Measurements from ENCODE around the gene YWHAQ. TPM values are rescaled to one million over a fixed set of nuclear protein-coding genes. Genes with fewer than 3 reads are reported as not detected.

YWHAQ gene
- total RNA-seq: 100 to 1,000 TPM; 139 to 204 TPM

DNA sequence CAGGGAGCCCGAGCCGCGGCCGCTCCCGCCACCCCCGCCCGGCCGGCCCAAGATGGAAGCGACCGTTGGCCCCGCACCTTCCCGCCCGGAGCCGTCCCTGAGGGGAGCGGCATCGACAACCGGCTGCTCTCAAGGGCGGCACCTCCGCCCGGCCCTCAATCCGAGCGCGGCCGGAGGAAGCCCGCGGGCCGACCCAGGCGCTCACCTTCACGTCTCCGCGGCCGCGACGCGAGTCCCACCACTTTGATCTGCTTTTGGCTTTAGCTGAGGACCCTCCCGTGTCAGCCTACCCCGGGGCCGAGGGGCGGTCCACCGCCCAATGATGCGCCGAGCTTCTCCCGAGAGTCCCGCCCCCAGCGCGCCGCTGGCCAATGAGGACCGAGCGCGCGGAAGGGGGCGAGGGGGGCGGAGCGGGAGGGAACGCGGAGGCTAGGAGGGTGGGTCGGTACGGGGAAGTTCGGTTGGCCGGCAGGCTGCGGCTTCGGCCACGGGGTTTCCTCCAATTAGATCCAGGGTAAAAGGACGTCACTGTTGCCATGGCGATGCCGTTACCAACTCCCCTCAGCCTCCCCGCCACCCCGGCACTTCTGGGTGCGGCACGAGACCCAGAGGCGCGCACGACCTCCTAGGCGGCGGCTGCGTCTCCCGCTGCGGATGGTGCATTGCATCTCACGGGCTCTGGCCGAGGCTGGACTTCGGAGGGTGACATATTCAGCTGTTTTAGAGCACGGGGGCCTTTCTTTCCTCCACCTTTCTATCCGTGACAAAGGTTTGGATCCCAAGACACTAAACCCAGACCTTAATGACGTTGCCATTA, at the start of gene YWHAQ:
YWHAQ (minus strand) TSS at position 262 of the 817 bp plus-strand sequence. CDS start 545 bp downstream, outside the sequence.
- H3K36me3 ChIP-seq: no peaks in the 10 kb centered on the region
- TF ChIP-seq, protein P1, sequence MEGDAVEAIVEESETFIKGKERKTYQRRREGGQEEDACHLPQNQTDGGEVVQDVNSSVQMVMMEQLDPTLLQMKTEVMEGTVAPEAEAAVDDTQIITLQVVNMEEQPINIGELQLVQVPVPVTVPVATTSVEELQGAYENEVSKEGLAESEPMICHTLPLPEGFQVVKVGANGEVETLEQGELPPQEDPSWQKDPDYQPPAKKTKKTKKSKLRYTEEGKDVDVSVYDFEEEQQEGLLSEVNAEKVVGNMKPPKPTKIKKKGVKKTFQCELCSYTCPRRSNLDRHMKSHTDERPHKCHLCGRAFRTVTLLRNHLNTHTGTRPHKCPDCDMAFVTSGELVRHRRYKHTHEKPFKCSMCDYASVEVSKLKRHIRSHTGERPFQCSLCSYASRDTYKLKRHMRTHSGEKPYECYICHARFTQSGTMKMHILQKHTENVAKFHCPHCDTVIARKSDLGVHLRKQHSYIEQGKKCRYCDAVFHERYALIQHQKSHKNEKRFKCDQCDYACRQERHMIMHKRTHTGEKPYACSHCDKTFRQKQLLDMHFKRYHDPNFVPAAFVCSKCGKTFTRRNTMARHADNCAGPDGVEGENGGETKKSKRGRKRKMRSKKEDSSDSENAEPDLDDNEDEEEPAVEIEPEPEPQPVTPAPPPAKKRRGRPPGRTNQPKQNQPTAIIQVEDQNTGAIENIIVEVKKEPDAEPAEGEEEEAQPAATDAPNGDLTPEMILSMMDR (IDR thresholded peaks at IDR 0.05): no peak
- DNase-seq (ENCODE audit: low spot score): peak; percentile 100
- peak within 1 kb of the TSS; percentile 78 to 83 for H3K4me3 ChIP-seq
- peaks cover 0 to 58% of the 10 kb centered on the region in 2 donors for H3K4me1 ChIP-seq
- H3K27ac ChIP-seq: peak within 1 kb of the TSS; percentile 93 to 96
- no peaks in the 10 kb centered on the region for H3K9me3 ChIP-seq
- no peaks in the 10 kb centered on the region for H3K27me3 ChIP-seq

DNA sequence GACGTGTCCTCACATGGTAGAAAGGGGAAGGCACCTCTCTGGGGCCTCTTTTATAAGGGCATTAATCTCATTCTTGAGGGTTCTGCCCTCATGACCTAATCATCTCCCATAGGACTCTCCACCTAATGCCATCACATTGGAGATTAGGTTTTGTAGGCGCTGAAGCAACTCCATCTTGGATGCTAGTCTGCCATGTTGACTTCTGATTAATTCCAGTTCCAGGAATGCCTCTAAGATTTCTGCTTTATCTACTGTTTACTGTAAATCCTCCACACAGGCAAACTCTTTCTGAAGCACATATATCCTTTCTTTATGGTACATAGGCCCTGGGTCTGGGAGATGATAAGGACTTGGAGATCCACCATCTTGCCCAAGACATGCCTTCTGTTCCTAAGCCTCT, 49.3 kb upstream of the YWHAQ start:
- Histone ChIP-seq H3K4me1 (no peaks in the 10 kb centered on the region), H3K4me3 (no peak overlapping the region), H3K27me3 (no peaks in the 10 kb centered on the region), H3K36me3 (no peaks in the 10 kb centered on the region), H3K9me3 (no peaks in the 10 kb centered on the region), H3K27ac (no peak overlapping the region)
- no peak for DNase-seq (ENCODE audit: low spot score)
- TF ChIP-seq, protein P1 (IDR thresholded peaks at IDR 0.05): no peak

DNA sequence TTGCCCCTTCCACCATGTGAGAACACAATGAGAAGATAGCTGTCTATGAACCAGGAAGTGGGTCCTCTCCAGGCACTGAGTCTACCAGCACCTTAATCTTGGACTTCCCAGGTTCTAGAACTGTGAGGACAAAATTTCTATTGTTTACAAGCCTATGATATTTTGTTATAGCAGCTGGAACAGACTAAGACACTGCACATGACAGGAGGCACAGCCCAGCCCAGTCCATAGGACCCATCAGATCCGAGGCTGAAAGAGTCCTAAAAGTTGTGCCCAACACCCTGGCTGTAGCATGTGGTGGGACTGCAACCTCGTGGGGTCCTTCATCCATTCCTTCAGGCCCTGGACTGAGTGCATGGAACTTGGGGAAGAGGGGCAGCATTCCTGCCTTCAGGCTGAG, 48.4 kb upstream of the YWHAQ start:
- TF ChIP-seq, protein P1 (IDR thresholded peaks at IDR 0.05): no peak
- H3K9me3 ChIP-seq: no peaks in the 10 kb centered on the region
- no peak overlapping the region for H3K4me3 ChIP-seq
- H3K27ac ChIP-seq: no peak overlapping the region
- H3K36me3 ChIP-seq: no peaks in the 10 kb centered on the region
- no peaks in the 10 kb centered on the region for H3K27me3 ChIP-seq
- H3K4me1 ChIP-seq: no peaks in the 10 kb centered on the region
- no peak for DNase-seq (ENCODE audit: low spot score)

DNA sequence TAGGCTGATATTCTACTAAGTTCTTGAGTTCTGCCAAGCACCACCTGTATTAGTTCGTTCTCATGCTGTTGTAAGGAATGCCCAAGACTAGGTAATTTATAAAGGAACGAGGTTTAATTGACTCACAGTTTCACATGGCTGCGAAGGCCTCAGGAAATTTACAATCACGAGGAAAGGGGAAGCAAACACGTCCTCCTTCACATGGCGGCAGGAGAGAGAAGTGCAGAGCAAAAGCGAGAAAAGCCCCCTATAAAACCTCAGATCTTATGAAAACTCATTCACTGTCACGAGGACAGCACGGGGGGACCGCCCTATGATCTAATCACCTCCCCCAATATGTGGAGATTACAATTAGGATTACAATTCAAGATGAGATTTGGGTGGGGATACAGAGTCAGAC, 47.7 kb upstream of the YWHAQ start:
- DNase-seq (ENCODE audit: low spot score): no peak
- Histone ChIP-seq H3K36me3 (no peaks in the 10 kb centered on the region), H3K27ac (no peak overlapping the region), H3K9me3 (no peaks in the 10 kb centered on the region), H3K27me3 (no peaks in the 10 kb centered on the region), H3K4me3 (no peak overlapping the region), H3K4me1 (no peaks in the 10 kb centered on the region)
- TF ChIP-seq, protein P1 (IDR thresholded peaks at IDR 0.05): no peak

DNA sequence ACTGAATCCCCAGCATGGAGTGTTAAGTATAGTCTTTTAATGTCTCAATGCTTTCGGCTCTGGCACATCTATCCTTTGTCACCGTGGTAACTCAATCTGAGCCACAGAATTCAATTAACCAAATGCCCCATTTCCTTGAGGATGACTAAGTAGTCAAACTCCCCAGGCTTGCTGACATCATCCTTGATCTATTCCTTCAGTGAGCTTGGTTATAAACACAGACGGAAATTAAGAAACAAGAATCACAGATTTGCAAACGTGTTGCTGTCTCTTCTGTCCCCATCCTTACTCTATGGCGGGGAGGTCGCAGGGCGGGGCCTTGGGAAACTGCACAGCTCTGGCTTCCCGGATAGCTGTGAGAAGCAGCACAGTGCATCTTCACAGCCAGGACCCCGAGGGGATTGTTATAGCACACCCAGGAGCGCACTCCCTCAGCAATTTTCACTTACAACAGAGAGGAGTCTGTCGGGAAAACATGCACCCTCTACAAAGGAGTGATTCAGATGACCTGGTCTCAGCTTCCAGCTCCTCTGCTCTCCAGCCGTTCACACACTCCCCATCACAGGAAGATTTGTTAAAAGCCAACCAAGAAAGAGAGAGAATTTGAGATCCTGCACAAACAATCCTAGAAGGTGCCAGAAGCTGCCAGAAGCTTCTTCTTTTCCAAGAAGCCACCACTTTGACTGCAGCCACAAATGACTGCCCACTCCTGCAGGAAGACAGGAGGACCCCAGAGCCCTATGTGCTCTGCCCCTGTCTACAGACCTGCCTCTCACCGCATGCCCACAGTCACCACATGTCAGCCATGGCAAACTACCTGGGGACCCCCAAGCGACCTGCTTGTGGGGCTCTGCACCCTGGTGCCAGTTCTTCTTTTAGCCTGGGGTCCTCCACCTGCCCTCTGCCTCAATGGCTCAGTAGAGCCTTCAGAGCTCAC, 44.9 kb upstream of the YWHAQ start:
- no peaks in the 10 kb centered on the region for H3K27me3 ChIP-seq
- H3K27ac ChIP-seq: no peak overlapping the region
- no peaks in the 10 kb centered on the region for H3K4me1 ChIP-seq
- H3K9me3 ChIP-seq: no peaks in the 10 kb centered on the region
- H3K4me3 ChIP-seq: no peak overlapping the region
- TF ChIP-seq, protein P1 (IDR thresholded peaks at IDR 0.05): no peak
- no peaks in the 10 kb centered on the region for H3K36me3 ChIP-seq
- no peak for DNase-seq (ENCODE audit: low spot score)

Measured in right atrium auricular region (tissue), 2 donors.